ENCODE results near the gene ATP6V1B1.

ATP6V1B1 gene

GRCh38 chr2:70897203-70897976, 38.3 kb upstream of the ATP6V1B1 start:
- no peak overlapping the region for H3K4me3 ChIP-seq (replicated peaks; ENCODE audit: low read depth, low read length)
- no peaks in the 10 kb centered on the region for H3K36me3 ChIP-seq (ENCODE audit: control insufficient read depth, insufficient read depth, low read length)
- peaks cover 18% of the 10 kb centered on the region for H3K27me3 ChIP-seq (replicated peaks; ENCODE audit: control insufficient read depth, insufficient read depth, low read length)
- DNase-seq (ENCODE audit: extremely low read depth, insufficient read length) = no peak
- no peak for TF ChIP-seq CTCF (IDR thresholded peaks at IDR 0.05; ENCODE audit: insufficient read depth, low read length, poor library complexity, severe bottlenecking)

- no peaks in the 10 kb centered on the region for H3K36me3 ChIP-seq (ENCODE audit: control insufficient read depth, insufficient read depth, low read length)
- DNase-seq (ENCODE audit: extremely low read depth, insufficient read length) = no peak
- no peak overlapping the region for H3K4me3 ChIP-seq (replicated peaks; ENCODE audit: low read depth, low read length)
- H3K27me3 ChIP-seq (replicated peaks; ENCODE audit: control insufficient read depth, insufficient read depth, low read length) = peaks cover 18% of the 10 kb centered on the region
- no peak for TF ChIP-seq CTCF (IDR thresholded peaks at IDR 0.05; ENCODE audit: insufficient read depth, low read length, poor library complexity, severe bottlenecking)
Observed at GRCh38 chr2:70897977-70898226, 37.8 kb upstream of the ATP6V1B1 start.

- DNase-seq (ENCODE audit: extremely low read depth, insufficient read length) = no peak
- no peaks in the 10 kb centered on the region for H3K36me3 ChIP-seq (ENCODE audit: control insufficient read depth, insufficient read depth, low read length)
- H3K27me3 ChIP-seq (replicated peaks; ENCODE audit: control insufficient read depth, insufficient read depth, low read length) = peaks cover 16% of the 10 kb centered on the region
- no peak for TF ChIP-seq CTCF (IDR thresholded peaks at IDR 0.05; ENCODE audit: insufficient read depth, low read length, poor library complexity, severe bottlenecking)
- no peak overlapping the region for H3K4me3 ChIP-seq (replicated peaks; ENCODE audit: low read depth, low read length)
Observed at GRCh38 chr2:70898363-70899240, 37.1 kb upstream of the ATP6V1B1 start.

GRCh38 chr2:70901227-70902066, 34.3 kb upstream of the ATP6V1B1 start:
- H3K4me3 ChIP-seq (replicated peaks; ENCODE audit: low read depth, low read length) = no peak overlapping the region
- peaks cover 13% of the 10 kb centered on the region for H3K27me3 ChIP-seq (replicated peaks; ENCODE audit: control insufficient read depth, insufficient read depth, low read length)
- no peak for TF ChIP-seq CTCF (IDR thresholded peaks at IDR 0.05; ENCODE audit: insufficient read depth, low read length, poor library complexity, severe bottlenecking)

GRCh38 chr2:70902067-70902442, 33.6 kb upstream of the ATP6V1B1 start:
- Histone ChIP-seq H3K27me3 (replicated peaks; ENCODE audit: control insufficient read depth, insufficient read depth, low read length) (peaks cover 15% of the 10 kb centered on the region), H3K4me3 (replicated peaks; ENCODE audit: low read depth, low read length) (no peak overlapping the region), H3K36me3 (ENCODE audit: control insufficient read depth, insufficient read depth, low read length) (no peaks in the 10 kb centered on the region)
- no peak for TF ChIP-seq CTCF (IDR thresholded peaks at IDR 0.05; ENCODE audit: insufficient read depth, low read length, poor library complexity, severe bottlenecking)
- no peak for DNase-seq (ENCODE audit: extremely low read depth, insufficient read length)

More at GRCh38 chr2:70901227-70902066, 34.3 kb upstream of the ATP6V1B1 start:
- DNase-seq (ENCODE audit: extremely low read depth, insufficient read length) = no peak
- H3K36me3 ChIP-seq (ENCODE audit: control insufficient read depth, insufficient read depth, low read length) = no peaks in the 10 kb centered on the region
